Measurements from ENCODE around the gene ADIPOQ.
A peak's percentile ranks its signal among the peaks of the same experiment; 100 is the strongest.
"Not testable (repeated sequence)": the region's sequence is repeated elsewhere in the genome, so short reads cannot be mapped to it uniquely, and the experiment has no call there.

The ADIPOQ gene

DNA sequence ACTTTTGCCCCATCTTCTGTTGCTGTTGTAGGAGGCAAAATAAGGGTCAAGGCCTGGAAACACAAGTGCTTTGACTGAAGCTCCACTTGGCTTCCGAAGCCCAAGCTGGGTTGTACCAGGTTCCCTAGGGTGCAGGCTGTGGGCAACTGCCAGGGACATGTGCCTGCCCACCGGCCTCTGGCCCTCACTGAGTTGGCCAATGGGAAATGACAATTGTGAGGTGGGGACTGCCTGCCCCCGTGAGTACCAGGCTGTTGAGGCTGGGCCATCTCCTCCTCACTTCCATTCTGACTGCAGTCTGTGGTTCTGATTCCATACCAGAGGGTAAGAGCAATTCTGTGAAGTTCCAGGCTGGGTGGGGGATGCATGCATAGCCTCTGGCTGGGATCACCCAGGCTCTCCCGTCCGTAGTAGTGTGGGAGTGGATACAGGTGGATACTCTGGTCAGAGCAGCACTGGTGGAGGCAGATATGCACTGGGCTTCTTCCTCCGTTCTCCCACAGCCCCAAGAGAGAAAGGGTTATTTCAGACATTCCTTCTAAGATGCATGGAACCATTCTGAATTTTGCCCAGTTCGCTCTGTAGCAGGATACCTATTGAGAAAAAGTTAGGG is at the start of gene ADIPOQ:
TSS of gene ADIPOQ (plus strand) at position 285 of the 613 bp plus-strand sequence. CDS start 10,349 bp downstream, outside the sequence.
- DNase-seq = no peak

DNA sequence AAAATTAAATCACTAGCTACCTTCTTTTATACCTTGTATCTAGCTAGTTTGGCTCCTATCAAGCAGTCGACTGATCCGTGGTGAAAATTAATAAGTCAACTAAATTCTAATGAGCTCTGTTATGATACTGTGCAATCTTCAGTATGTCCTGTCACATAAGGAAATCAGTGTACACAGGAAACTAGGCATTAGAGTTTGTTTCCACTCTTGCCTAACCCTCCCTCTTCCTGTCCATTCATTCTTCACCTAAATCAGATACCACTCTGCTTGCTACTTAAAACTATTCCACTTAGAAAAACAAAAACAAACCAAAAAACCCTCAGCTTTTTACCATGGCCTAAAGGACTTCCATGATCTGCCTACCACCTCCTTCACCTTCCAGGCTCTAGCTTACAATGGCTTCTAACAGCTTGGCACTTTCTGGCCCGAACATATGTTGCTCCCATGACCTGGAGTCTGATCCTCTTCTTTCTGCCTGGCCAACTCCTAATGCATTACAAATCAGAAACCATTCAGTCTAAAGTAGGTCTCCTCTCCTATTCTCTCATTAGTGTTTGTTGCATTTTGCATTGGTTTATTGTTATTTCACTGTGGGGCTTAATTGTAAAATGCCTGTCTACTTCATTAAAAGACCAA is 44.2 kb upstream of the ADIPOQ start:
- no peak for DNase-seq

DNA sequence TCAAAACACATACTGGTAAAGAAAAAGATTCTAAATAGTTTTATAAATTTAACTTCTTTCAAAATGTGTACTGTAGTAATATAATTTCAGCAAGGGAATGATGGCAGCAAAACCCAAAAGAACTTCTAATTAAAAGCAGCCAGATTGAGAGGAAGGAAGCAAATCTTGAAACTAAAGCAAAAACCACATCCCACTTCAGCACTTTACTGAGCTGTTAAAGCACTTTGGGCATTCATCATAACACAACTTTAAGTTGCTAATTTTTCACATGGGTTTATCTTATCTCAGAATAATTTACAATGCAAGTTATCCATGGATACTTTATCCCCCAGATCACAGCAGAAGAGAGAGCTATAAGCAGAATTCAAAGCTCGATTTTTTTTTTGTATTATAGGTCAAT is 42.2 kb upstream of the ADIPOQ start:
- no peak for DNase-seq

DNA sequence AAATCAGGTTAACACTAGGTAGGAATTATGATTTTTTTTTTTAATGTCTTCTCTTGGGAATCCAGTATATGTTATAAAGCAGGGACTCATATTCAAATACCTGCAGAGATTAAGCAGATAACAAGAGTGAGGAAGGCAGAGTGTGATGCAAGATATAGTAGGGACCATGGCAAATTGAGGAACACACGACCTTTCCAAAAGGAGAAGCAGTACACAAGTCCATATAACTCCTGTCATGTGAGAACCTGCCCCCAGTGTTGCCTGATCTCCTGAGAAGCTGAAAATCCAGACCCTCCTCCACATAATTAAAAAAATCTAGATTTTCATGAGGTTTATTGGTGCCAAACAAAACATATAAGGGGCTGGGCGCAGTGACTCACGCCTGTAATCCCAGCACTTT is 39.8 kb upstream of the ADIPOQ start:
- no peak for DNase-seq

DNA sequence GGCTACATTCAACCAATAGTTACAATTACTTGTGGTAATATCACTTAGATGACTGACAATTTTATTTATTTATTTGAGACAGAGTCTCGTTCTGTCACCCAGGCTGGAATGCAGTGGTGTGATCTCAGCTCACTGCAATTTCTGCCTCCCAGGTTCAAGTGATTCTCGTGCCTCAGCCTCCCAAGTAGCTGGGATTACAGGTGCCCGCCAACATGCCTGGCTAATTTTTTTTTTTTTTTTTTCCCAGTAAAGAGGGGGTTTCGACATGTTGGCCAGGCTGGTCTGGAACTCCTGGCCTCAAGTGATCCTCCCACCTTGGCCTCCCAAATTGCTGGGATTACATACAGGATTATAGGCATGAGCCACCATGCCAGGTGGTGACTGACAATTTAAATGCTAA is 39.1 kb upstream of the ADIPOQ start:
- DNase-seq = not testable (repeated sequence)

DNA sequence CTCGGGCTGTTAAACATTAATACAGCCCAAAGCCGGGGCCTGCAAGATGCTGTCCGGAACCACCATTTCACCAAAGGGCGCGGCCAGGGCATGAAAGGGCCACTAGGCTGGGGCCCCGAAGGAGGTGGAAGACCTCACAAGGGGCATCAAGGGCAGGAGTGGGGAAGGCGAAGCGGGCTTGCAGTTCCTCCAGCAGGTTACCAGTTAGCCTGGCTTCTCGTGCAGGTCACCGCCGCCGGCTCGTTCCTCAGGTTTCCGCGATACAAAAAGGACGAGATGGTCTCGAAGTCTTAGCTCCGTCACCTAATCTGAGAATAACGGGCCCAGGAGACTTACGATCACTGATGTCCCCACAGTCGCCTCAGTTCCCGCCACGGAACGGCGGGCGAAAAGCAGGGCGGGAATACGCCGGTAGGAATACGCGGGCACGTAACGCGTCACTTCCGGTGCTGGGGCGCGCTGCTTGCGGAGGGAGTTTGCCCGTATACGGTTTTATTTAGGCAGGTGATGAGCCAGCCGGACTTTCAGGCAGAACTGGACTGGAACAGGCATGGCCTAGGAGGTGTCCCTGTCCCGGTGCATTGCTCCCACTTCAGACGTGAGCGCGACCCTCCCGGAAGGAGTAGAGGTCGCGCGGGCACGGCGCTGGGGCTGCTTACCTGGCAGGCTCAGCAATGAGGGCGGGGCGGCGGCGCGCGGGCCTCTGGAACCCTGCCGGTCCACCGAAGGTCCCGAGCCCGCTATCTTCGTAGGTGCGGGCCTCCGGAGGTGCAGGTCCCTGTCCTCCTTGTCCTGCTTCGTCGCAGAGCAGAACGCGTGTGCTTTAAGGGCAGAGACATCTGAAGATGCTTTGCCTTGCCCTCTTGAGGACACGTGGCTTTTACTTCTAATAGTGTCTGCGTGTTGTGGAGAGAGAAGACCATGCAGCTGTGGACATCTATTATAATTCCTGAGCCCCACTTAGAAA is 36.1 kb upstream of the ADIPOQ start, which contains the start of gene RFC4:
TSS of gene RFC4 (minus strand) at position 394 of the 967 bp plus-strand sequence. CDS start 1,769 bp downstream, outside the sequence.
- DNase-seq = no peak

DNA sequence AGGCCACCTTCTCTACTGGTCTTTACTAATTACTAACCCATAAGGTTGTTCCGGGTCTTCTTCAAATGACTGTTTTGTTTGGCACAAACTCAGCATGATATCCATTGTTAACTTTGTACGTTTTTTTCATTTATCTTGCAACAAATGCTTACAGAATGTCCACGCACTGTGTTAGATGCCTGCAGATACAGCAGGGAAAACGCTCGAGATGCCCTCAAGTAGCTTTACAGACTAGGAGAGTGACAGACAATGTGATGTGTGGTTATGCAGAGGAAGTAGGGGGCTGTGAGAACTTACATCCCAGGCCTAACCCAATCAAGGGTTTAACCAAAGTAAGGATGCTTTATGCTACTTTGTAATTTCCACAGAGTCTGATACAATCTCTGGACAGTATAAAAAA is 35.3 kb upstream of the ADIPOQ start:
- no peak for DNase-seq

DNA sequence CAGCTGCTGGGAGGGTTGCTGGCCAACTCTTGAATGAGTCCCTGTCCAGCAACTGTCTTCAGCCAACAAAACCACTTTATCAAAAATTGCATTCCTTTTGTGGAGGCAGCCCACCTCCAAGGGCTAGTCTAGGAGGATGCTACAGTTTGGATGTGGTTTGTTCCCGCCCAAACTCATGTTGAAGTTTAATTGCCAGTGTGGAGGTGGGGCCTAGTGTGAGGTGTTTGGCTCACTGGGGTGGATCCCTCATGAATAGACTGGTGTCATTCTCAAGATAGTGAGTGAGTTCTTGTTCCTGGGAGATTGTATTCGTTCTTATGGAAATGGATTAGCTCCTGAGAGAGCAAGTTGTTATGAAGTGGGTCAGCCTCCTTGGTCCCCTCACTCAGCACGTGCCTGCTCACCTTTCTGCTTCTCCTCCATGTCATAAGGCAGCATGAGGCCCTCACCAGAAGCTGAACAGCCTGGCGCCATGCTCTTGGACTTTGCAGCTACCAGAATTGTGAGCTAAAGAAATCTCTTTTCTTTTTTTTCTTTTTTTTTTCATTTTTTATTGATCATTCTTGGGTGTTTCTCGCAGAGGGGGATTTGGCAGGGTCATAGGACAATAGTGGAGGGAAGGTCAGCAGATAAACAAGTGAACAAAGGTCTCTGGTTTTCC is 32.0 kb upstream of the ADIPOQ start:
- no peak for DNase-seq

DNA sequence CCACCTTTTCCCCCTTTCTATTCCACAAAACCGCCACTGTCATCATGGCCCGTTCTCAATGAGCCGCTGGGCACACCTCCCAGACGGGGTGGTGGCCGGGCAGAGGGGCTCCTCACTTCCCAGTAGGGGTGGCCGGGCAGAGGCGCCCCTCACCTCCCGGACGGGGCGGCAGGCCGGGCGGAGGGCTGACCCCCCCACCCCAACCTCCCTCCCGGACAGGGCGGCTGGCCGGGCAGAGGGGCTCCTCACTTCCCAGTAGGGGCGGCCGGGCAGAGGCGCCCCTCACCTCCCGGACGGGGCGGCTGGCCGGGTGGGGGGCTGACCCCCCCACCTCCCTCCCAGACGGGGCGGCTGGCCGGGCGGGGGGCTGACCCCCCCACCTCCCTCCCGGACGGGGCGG is 31.2 kb upstream of the ADIPOQ start:
- DNase-seq = not testable (repeated sequence)

DNA sequence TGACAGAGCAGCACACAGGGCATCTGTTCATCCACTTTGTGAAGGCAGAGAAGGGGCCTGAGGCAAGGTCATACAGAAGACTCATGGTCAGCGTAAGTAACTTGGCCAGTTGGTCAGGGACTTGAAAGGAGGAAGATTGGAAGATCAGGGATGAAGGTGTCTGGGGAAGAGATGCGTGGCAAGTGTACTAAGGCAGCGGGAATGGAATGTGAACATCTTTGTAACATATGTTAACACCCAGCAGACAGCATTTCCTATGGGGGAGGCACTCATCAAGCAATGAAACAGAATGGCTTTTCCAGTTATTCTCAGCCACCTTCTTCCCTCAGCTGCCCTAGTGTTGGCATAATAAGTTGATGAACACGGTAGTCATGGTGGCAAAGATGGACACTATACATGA is 28.4 kb upstream of the ADIPOQ start:
- DNase-seq = no peak

DNA sequence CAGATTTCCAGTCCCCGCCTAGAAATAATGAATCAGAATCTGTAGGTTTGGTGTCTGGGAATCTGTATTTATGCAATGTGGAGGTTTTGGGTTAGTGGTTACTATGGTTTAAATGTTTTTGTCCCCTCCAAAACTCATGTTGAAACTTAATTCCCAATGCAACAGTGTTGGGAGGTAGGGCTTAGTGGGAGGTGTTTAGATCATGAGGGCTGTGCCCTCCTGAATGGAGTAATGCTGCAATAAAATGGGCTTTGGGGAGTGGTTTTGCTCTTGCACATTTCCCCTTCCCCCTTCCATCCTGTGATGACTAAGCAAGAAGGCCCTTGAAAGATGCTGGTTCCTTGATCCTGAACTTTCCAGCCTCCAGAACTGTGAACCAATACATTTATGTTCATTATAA is 27.1 kb upstream of the ADIPOQ start:
- DNase-seq = no peak

DNA sequence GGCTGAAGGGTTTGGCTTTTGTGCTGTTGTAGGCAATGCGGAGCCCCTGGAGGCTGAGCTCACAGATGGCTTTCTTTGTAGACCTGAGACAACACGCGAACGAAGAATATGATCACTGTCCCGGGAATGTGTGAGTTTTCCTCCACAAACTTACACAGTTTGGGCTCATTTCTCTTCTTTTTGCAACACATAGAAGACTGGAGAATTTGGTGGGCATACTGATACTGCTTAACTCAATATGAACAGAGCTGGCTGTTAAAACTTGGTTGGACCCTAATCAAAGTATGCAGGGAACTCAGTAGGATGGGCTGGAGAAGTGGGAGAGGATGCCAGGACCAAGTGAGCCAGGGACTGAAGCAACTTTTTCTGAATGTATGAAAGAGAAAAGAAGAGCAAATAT is 24.0 kb upstream of the ADIPOQ start:
- DNase-seq = no peak

DNA sequence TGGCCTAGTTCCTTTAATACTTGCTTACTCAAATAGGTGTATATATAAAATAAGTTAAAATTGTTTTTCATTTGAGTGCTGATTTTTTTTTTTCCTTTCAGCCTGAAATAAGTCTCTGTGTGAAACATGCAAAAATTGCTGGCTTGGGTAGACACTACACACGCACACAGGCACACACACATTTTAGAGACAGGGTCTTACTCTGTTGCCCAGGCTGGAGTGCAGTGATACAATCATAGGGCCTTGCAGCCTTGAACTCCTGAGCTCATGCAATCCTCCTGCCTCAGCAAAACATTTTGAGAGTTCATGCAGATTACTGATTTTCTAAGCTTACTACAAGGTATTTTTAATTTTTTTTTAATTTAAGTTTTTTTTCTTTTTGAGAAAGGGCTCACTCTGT is 23.6 kb upstream of the ADIPOQ start:
- DNase-seq = no peak

DNA sequence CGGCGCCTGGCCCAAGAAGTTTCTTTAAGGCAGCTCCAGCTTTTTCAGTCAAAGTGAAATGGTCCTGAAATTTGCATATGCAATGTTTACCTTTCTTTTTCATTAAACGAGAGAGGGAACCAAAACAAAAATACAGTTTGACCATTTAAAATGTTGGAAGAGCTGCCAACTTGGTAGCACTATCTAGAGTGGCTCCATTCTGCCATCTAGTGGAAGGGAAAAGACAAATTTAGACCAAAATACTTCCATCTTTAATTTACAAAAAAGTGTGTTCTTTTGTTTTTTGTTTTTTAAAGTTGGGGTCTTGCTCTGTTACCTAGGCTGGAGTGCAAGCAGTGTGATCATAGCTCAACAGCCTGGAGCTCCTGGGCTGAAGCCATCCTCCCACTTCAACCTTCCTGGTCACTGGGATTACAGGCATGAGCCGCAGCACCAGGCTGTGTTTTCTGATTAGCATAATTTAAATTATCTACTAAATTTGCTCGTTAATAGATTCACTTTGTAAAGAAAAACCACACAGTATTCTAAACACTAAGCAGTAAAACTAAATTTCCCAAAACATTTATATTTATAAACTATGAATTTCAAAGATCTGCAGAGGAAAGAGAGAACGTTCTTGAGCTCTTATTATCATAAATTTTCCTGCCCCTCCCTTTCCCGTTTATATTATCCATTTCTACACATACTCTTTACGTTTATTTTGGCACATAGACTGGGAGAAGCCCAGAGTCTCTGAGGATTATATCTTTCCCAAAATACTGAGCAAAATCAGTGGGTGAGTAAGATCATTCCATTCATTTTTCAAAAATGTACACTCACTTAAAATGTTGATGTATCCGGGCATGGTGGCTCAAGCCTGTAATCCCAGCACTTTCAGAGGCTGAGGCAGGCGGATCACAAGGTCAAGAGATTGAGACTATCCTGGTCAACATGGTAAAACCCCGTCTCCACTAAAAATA is 20.8 kb upstream of the ADIPOQ start:
- DNase-seq = peak; percentile 54

DNA sequence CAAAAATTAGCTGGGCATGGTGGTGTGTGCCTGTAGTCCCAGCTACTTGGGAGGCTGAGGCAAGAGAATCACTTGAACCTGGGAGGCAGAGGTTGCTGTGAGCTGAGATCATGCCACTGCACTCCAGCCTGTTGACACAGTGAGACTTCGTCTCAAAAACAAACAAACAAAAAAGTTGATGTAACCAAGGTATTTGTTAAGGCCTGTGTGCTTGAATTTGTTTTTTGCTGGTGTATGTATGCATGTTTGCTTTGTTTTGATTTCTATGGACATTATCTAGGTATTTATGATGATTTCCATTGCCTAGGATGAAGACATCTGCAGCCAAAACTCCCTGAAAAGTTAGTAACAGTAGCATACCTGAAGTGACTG is 20.1 kb upstream of the ADIPOQ start:
- not testable (repeated sequence) for DNase-seq

DNA sequence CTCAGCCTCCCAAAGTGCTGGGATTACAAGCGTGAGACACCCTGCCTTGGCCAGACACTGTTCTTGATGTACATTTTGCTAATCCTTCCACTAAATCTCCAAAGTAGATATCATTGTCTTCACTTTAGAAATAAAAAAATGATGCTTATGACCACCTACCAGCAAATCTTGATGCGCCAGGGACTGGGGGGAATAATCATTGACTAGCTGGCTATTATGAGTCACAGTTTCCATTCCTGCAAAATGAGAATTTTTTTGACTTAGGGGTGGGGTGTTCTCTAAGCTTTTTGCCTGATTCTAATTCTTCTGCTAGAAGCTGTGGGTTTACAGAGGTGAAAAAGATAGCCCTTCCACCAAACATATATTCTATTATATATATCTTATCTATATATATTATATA is 19.1 kb upstream of the ADIPOQ start:
- no peak for DNase-seq

DNA sequence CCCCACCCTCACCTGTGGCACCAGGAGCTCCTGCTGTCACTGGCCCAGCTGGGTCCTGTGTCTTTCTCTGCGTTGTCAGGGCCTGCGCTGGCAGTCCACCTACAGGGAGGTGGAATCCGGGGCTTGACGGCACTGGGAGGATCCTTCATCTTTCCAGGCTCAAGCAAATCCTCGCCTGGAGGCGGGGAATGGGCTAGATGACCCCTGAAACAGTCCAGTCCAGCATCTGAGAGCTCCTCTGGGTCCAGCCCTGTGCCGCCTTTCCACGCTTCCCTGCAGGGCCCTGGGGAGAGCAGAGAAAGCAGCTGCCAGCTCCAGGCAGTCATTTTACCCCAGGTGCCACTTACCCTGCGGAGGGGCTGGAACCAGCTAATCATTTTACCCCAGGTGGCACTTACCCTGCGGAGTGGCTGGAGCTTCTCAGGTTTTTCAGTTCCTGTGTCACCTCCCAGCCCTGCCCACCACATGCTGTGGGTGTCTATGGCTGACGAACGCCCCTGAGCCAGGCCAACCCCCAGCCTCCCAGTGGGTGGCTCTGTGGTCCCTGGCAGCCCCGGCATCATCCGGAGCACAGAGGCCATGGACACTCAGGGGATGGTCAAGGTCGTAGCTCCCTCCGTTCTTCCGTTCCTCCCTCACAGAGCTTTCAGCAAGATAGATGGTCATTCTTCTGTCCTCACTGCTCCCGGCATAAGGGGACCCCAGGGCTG is 17.9 kb upstream of the ADIPOQ start:
- DNase-seq = no peak

DNA sequence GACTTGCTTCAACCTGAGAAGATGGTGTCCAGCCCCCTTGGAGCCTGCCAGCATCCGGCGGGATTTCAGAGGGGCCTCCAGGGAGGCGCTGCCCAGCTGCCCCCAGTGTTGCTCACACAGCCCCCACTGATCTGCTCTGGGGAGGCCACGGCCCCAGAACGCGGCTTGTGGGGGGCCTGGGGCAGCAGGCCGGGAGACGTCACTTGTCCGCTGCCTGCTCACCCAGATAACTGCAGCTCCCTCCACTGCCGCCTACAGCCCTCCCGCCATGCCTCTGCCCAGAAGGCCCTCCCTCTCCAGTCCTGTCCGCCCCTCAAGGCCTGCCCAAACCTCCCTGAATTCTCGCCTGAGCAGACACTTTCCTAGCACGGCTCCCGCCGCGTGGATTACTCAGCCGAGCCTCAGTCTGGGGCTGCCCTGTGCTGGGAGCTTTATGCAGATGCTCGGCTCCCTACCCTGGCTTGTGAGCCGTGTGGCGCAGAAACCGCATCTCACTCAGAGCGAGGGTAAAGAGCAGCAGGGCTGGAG is 17.2 kb upstream of the ADIPOQ start:
- no peak for DNase-seq

DNA sequence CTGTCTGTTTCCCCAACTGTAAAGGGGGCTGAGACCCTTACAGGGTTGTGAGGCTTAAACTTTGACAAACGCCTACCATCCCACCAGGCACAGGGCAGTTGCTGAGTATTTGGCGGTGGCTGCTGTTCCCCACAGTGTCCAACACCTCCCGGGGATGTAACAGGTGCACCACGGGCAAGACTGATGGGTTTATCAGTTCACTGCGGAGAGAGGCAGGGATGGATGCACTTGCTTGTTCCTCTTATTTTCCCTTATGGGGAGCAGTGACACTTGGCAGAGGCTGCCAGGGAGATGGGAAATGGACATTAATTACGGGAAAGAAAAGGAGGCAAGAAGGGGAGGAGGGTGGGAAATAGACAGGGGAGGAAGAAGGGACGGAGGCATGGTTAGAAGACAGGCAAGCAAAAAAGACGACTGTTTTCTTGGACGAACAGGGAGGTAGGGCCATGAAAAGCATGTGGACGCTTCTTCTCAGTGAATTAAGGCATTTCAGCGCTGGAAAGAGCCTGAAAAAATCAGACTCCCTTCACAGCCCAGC is 16.6 kb upstream of the ADIPOQ start:
- no peak for DNase-seq

DNA sequence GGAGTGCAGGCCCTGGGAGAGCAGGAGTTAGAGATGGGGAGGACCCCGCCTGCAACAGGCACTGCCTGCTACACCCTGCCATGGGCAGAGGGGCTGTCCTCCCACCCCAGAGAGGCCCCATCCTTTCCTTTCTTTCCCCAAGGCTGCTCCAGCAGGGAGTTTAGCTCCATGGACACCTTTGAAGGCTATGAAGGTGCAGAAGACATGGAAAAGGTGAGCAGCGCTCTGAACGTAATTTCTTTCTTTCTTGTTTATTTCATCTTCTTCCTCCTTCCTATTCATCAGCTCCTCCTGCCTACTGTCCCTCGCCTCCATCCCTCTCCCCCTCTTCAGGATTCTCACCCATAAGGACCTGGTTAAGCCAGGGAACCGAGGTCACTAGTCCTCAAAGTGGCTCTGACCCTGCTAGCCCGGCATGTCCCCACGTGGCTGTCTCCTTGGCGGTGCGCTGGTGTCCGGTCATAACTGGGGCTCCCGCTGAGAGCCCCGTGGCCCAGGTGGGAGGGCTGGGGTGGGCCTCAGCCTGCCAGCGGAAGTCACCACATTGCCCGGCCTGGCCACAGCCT is 16.0 kb upstream of the ADIPOQ start:
- no peak for DNase-seq

Measured in NCI-H1436 treated with DMSO at 0.1 percent for 48 hours (cell line).